Stimulated activated CD4-positive, alpha-beta T cell treated with anti-CD3 and anti-CD28 coated beads, Interleukin-2, amount 100 ng/mL, for 48 hours (primary cell): Measurements from ENCODE around the gene LDLRAP1.
A peak's percentile ranks its signal among the peaks of the same experiment; 100 is the strongest.
"Not testable (repeated sequence)": the region's sequence is repeated elsewhere in the genome, so short reads cannot be mapped to it uniquely, and the experiment has no call there.

Experiments
- DNase-seq, 2 donors: peaks; one replicate each; pipeline ENCODE4 v3.0.0-alpha.2; 2020

The LDLRAP1 gene, protein sequence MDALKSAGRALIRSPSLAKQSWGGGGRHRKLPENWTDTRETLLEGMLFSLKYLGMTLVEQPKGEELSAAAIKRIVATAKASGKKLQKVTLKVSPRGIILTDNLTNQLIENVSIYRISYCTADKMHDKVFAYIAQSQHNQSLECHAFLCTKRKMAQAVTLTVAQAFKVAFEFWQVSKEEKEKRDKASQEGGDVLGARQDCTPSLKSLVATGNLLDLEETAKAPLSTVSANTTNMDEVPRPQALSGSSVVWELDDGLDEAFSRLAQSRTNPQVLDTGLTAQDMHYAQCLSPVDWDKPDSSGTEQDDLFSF

DNA sequence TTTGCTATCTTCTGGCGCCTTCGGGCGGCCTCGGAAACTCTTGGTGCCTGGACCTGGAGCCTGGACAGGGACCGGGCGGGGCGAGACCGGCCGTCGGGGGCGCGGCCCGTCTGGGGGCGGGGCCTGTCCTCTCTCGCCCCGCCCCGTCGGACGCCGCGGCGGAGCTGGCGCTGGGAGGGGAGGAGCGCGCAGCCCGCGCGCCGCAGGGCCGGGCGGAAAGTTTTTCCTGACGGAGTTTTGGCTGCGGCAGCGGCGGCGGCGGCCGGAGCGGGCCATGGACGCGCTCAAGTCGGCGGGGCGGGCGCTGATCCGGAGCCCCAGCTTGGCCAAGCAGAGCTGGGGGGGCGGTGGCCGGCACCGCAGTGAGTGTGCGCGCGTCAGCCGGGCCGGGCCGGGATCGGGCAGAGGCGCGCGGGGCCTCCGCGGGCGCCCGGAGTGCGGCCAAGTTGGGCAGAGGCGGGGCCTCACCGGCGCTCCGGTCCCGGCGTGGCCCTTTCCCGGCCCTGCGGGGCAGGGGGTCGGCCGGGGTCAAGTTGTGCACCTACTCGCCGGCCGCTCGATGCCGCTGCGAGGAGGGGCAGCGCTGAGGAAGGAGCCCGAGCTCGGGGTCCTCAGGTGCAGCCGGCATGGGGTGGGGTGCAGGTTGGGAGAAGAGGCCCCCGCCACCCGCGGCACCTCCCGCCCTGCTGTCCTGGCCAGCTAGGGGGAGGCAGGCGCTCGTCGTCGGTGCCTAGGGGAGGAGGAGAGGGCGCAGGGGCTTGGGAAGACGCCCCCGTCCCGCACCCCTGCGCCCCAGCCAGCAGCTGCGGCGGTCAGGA, at the start of gene LDLRAP1:
TSS of gene LDLRAP1 (plus strand) at position 182 of the 818 bp plus-strand sequence. CDS start at position 275, 93 bp downstream.
- DNase-seq = peak; percentile 61 to 71

DNA sequence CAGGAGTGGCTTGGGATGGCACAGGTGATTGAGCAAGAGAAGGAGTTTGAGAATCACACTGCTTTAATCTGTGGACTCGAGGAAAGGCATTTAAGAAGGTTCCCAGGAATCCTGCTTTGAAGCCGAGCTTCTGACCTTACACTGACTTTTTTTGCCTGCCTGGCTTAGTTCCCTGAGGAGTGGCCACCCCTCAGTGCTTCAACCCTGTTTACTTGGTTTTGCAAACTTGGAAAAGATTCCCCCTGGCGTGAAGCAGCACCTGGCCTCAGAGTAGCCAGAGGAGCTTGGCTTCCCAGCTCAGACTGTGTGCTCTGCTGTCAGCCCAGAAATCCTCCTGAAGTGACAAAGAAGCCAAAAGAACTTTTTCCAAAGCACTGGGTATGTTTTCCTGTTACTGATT, 48.5 kb upstream of the LDLRAP1 start:
- no peak for DNase-seq

DNA sequence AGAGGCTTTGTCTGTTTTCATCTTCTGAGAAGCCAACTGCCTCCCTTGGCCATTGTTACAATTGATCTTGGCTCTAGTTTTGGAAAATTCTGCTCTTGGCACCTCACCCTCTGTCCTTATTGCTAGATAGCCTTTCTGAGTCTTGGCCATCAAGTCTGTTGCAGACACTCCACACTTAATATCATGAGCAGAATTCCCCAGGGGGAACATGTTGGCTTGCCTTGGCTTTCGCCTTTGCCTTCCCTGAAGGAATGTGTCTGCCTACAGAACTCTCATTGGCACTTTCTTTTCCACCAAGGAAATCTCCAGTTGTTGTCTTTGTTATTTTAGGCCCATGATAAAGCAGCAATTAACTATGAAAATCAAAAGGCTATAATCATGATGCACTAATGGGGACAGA, 42.7 kb upstream of the LDLRAP1 start:
- no peak for DNase-seq

DNA sequence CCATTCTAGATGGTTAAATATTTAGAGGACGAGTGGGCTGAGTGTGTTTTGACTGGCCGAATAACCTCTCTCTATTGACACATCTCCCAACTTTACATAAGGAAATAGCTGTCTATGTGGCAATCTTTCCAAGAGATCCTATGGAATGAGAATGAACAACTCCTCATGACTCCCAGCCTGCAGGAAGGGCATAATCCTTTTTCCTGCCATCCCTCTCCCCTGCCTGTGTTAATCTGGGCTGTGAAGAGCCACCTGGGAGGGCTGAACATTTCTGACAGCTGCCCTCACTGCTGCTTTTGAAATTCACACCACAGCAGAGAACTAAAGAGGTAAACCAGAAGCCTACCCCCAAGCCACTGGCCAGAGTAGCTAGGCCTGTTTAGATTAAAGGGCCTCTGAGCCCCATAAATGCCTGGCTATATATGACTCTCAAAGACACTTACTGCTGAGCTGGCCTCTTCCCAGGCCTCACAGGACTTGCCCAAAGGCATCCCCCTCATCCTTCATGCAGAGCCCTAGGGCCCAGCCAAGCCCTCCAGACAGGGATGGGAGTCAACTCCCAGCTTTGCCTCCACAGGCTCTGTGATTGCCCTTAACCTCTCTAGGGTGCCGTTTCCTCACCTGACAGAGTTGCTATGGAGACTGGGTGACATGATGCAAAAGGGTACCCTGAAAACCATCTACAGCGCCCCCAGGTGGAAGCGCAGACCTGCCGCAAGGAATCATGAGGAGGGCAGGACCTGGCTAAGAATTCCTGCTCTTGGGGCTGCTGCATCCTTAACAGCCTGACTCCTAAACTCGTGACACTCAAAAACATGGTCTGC, 42.0 kb upstream of the LDLRAP1 start:
- DNase-seq = peak; percentile 9 to 18

DNA sequence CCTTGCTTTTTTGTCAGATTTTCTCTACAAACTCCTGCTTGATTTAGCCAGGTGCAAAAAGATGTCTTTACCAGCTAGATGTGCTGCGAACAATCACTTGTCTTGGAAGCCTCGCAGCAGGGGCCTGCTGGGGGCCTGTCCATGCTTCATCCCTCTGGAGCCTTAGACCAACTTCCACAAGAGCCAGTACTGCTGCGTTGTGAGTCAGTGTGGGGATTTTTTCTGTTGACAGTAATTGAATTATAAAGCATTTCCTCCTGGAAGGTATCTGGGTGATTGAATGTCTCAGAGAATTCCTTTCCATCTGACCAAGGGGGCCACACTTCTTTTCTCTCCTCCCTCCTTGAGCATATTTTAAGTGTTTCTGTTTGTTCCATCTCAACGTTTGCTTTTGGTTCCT, 40.4 kb upstream of the LDLRAP1 start:
- no peak for DNase-seq

DNA sequence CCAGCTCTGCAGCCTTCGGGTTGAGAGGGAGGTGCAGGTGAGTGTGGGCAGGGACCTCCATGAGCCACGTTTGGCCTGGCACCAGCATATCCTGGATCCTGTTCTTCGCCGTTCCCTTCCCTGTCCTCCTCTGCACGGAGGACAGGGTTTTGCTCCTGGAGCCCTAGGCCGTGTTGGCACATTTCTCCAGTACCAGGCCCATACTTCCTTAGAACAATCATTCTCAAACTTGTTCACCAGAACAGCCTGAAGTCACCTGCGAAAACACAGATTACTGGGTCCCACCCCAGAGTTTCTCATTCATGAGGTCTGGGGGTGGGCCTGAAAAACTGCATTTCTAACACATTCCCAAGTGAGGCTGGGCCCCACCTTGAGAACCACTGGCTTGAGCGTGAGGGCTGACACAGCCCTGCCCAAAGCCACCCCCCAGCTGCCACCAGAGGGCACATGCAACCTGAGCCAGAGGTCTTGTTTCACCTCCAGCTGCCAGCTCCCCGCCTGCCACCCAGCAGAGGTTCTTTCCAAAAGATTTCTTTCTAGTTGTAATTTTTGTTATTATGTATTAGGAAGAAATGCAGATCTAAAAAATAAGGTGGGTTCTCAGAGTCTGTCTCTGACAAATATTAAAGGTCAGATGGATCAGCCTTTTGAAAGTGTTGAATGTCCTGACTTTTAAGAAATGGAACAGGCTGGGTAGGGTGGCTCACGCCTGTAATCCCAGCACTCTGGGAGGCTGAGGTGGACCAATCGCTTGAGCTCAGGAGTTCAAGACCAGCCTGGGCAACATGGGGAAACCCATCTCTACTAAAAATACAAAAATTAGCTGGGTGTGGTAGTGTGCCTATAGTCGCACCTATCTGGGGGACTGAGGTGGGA, 39.6 kb upstream of the LDLRAP1 start:
- DNase-seq = peak; percentile 41 to 57

DNA sequence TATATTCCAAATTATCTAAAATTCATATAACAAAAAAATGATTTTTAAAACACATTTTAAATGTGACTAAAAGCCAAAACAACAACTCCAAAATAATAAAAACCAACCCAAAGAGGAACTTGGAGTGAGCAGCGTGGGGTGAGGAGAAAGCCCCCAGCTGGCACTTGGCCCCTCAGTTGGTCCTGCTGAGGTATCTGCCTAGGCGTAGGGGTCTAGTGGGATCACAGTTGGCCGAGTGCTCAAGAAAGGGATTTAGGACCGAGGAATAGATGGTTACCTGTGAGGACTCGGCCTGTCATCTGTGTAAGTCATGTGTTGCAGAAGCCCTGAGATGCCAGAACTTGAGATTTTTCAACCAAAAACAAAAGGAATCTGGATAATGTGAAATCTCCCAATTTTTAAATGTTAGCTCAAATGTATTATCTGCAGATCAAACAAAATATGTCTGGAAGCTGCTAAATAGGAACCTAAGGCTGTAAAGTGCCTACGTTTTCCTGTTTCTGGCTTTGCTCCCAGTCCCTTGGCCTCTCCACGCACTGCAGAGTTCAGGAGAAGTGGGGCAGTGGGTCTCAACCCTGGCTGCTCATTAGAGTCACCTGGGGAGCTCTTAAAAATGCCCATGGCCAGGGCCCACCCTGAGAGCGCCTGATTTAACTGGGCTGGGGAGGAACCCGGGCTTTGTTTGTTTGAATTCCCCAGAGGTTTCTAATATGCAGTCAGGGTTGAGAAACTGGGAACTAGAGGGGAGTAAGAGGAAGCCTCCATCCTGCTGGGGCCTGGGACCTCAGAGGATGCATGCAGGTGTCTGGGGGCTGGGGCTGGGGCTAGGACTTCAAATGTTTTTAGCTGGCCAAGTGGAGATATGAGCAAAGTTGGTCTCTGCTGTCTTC, 38.5 kb upstream of the LDLRAP1 start:
- DNase-seq = no peak

DNA sequence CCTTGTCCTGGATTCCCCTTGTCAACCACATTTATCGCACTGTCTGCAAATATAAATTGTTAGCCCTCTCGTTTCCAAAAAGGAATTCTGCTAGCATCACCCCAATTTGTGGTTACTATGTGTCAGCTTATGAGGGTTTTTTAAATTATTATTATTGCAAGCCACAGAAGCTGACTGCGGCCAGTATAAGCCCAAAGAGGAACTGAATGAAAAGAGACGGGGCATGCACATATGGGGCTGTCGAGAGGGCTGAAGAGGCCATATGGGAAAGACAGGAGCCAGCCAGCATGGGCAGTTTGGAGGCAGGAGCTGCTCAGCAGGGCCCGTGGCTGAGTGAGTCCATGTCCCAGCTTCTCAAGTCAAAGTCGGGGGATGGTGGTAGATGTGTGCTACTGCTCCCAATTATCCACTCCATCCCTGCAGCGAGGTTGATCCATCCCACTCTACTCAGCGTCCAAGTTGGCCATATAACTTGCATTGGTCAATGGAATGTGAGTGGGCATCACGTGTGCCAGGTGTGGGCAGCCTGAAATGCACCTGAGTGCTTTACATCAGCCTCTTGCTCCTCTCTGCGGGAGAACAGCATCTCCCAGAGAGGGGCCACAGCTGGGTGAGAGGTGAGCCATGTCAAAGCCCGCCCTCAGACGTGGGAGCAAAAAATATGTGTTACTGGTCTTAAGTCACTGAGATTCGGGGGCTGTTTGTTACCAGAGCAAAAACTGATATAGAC, 37.6 kb upstream of the LDLRAP1 start:
- DNase-seq = no peak

DNA sequence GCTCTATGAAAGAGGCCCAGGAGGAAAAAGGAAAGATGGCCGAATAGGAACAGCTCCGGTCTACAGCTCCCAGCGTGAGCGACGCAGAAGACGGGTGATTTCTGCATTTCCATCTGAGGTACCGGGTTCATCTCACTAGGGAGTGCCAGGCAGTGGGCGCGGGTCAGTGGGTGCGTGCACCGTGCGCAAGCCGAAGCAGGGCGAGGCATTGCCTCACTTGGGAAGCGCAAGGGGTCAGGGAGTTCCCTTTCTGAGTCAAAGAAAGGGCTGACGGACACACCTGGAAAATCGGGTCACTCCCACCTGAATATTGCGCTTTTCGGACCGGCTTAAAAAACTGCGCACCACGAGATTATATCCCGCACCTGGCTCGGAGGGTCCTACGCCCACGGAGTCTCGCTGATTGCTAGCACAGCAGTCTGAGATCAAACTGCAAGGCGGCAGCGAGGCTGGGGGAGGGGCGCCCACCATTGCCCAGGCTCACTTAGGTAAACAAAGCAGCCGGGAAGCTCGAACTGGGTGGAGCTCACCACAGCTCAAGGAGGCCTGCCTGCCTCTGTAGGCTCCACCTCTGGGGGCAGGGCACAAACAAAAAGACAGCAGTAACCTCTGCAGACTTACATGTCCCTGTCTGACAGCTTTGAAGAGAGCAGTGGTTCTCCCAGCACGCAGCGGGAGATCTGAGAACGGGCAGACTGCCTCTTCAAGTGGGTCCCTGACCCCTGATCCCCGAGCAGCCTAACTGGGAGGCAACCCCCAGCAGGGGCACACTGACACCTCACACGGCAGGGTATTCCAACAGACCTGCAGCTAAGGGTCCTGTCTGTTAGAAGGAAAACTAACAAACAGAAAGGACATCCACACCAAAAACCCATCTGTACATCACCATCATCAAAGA, 36.6 kb upstream of the LDLRAP1 start:
- not testable (repeated sequence) for DNase-seq

DNA sequence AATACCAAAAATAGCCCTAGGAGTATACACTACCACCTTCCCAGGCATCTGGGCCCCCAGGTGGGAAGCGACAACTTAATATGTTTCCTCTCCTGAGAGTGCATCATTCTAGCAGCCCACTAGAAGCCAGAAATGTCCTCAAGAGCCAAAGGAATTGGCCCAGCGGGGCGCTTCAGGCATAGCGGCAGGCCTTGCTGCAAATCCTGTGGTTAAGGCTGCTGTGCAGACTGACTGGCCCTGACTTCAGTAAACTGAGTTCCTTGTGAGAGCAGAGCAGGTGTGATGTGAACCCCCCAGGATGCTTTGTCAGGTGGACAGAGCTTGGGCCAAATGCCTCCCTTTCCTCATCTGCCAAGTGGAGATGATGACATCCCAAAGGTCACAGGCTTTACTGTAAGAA, 29.7 kb upstream of the LDLRAP1 start:
- no peak for DNase-seq

DNA sequence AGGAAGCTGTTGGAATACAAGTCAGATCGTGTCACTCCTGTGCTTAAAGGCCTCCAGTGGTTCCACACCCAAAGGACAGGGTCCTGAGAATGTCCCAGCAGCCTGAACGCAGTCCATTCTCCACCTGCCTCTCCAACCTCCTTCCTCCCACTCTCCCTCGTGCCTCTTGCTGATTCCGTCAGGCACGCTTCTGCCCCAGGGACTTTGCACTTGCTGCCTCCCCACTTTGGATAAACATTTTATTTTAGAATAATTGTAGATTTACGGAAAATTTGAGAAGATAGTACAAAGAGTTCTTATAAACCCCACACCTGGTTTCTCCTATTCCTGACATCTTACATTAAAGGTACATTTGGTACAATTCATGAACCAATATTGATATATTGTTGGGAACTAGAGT, 28.4 kb upstream of the LDLRAP1 start:
- DNase-seq = no peak

DNA sequence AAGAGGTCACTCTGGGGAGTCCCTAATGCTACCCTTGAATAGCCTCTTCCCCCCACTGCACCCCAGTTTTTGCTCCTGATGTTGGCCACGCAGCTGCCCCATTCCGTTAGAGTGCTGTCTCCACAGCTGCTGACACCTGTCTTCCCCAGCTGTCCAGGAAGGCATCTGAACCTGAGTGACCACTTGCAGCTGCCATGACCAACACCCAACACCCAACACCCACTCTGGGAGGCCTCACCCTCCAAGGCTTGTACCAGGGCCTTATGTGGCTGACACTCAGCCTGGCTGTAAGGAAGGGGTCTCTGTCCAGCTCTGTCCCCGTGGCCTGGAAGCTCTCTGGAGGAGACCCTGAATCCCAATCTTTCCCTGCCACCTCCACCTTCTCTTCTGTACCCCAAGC, 26.7 kb upstream of the LDLRAP1 start:
- DNase-seq = no peak

DNA sequence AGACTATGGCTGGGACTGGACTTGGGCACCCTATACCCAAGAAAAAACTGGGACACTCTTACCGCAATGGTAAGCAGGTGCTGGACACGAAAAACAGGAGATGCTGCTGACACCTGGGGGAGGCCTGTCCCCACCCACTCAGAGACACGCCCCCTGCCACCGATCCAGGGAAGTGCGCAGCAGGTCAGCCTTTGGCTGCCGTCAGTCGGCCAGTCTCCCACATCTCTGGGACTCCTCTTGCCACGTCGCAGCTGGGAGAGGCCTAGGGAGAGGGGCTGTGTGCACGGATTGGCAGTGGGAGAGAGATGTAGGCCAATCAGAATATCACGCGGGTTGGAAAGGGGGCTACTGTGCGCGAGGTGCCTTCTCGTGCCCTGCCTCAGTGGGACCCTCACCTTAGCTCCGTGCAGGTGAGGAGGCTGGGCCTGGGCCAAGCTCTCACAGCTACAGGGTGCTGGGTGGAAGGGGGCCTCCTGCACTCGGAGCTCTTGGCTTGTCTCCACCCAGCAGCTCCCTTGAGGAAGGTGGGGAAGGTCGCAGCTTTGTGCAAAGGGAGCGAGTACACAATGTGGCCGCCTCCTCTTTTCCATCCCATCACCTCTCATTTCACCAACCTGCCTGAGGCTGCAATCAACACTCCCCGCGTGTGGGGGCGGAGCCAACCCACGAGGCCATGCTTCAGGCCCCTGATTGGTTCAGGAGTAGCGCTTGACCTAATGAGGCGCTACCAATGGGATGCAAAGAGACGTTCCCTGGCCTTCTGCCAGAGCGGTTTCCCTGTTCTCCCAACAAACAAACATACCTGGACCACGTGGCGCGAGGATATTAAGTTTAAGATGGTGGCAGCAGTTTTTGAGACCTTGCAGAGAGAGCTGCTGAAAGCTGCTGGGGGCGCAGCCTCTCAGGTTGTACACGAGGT, 25.7 kb upstream of the LDLRAP1 start:
- no peak for DNase-seq

DNA sequence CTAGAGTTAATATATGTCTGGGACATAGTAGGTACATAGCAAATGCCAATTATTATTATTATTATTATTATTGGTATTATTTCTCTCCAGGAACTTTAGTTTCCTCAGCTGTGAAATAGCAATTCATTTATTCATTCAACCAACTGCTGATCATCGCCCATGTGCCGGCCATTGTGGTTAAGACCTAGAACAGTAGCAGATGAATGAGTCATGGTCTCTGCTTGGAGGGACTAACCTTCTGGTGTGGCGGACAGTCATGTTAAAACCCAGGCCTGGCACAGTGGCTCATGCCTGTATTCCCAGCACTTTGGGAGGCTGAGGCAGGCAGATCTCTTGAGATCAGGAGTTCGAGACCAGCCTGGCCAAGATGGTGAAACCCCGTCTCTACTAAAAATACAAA, 23.8 kb upstream of the LDLRAP1 start:
- DNase-seq = no peak

DNA sequence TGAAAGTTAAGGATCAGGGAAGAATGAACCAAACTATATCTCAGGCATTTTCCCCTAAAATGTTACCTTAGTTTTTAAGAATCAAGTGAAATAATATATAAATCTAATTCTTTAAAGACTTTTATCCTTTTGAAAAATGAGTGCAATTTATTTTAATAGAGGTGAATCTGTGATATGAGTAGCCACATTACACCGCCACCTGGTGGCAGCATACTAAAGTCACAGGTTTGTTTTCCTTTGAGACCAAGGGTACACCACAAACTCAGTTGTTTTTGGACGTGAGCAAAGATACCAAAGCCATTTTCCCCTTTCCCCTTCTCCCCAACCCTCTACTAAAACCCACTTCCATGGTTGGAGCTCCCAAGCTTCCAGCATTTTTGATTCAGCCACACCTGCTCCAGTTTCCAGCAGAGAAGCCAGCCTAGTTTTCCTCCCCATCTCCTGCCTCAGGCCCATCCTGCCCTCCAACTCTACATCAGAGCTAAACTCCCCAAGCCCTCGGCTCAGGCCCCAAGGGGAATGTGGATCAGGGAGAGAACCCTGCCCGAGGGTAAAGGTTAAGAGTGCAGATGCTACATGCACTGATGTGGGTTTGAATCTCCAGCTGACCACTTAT, 22.9 kb upstream of the LDLRAP1 start:
- peak; percentile 64 to 70 for DNase-seq

DNA sequence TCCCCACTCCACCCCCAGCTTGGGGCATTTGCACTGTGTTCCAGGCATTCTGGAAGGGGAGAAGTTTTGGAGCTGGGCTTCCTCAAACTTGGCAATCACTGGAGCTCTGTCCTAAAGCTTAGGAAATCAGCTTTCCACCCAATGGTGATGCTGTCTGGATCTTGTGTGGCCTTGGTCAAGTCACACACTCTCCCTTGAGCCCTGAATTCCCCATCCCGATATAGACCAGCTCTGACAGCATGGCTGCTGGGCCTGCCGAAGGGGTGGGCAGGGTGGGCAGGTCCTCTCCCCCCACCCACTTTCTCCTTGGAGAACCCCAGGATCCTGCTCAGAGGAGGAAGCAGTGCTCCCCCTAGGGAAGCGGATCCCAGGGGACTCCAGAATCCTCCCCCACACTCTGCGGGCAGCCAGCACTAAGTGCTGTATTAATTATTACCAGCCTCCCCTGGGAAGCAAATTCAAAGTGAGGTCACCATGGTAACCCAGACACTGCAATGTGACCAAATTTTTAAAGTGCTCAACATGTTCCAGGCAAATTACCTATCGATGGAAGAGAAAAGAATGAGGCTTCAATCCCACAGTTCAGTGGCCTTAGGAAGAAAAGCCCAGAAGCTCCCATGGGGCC, 21.3 kb upstream of the LDLRAP1 start:
- DNase-seq = no peak

DNA sequence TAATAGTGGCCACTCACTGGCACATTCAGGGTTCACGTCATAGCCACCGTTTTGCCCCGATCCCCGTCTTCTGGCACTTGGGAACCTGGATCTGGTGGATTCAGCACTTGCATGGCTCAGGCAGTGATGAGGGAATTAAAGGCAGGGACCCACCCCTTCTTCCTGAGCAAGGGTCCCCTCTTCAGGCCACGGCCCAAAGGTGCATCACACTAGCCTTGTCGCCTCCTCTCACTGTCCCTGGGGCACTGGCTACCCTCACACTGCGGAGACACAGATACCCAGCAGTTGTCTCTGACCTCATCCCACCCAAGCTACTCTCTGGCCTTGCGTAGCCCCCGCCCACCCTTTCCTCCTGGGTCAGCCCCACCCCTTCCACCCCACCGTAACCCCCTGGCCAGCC, 19.9 kb upstream of the LDLRAP1 start:
- no peak for DNase-seq
